ENCODE data around the gene YBX1.
"Not testable (repeated sequence)": the region's sequence is repeated elsewhere in the genome, so short reads cannot be mapped to it uniquely, and the experiment has no call there.

The YBX1 gene

DNA sequence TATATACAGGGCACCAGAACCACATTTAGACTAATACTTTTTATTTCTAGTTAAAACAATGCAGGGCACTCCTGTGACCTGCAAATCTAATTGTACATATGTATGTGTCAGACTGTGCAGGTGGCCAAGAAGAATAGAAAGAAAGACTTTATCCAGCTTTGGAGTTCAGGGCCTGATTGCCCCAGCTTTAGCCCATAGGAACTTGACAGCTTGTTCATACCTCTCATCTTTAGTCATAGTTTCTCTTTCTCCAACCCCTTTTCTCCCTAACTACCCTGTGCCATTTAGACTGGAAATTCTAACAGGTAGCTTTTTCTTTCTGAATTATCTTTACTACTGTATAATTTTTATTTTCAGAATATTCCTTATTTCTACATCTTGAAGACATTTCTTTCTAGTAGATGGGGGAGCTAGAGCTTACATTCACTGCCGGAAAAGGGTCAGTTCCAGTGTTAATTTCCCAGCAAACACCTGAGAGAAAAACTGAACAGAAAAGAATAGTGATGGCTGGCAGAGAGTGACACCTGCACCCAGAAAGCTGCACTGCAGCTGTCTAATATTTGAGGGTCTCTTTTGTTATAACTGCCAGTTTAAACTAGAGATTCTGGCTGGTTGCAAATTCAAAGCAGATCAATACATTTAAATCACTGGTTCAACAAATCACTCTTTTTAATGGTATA, 8.4 kb downstream of the YBX1 start:
- no peak for DNase-seq (ENCODE audit: low spot score)

DNA sequence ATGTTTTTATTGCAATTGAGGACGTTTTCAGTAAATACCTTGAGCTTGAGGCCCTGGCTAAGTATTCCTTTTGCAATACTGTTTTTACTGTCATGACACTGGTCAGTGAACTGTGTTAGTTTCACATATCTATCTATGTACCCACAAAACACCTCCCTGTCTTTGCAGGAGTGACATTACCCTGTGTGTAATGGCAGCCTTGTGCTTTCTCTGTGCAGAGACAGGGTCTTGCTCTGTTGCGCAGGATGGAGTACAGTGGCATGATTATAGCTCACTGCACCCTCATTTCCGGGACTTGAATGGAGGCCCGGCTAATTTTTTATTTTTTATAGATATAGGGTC, 8.9 kb downstream of the YBX1 start:
- DNase-seq (ENCODE audit: low spot score) = no peak

DNA sequence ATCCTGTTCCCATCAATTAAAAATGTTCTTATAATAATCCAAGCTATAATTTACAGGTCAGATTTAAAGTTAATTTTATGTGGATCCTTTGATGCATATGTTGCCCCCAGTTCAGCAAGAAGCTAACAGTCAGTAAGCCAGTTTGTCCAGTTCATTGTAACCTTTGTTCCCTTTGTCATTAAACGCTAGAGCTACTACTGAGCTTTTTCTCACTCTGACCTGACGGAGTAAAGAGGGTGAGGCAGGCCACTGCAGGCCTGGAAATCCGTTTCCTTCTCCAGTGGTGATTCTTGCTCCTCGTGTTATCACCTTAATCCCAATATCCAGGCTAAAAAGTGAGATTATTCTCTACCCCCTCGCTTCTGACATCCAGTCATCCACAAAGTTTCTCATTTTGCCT, 10.2 kb downstream of the YBX1 start:
- DNase-seq (ENCODE audit: low spot score) = no peak

DNA sequence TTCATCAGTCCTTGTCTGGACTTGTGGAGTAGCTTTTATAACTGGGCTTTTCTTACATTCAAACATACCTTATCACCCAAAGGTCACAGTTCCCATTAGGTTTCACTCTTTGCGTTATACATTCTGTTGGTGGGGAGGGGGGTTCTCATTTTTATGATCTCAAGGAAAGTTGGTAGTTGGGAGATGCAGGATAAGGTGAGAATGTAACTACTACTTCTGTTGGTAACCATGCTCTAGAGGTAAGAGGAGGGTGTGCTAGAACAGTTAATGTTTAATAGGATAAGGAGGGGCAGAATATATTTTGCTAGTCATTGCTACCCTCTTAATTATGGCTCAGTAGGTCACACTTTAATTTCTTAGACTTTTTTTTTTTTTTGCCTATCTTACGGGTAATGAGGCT, 10.7 kb downstream of the YBX1 start:
- no peak for DNase-seq (ENCODE audit: low spot score)

DNA sequence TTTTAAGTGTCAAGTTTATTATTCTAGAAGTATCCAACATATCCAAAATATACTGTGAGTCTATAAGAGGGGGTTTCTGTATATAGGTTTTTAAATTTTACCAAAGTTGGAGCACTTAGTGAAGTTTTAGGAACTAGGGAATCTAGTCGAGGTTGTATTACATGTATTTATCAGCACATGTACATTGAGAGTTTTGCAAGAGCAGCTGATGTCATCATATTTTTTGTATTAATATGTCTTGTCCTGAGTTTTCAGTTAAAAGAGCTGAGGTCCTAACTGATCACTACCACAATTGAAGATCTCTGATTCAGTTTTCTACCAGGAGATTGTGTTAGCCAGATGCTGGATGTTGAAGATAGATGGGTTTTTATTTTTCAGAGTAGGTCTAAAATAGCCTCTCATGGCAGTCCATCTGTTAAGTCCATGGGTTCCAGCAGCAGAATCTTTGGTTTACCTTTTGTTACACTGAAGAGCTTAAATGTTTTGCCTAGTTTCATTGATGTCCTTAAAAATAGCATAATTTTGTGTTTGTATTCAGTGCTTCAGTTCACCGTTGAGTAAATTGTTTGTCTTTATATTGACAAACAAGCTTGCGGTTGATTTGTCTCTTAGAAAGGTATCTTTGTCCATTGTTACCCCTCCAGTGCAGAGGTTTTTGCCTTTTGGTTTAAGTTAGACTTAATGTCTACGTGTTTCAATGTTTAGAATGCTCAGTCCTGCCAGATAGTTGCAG, 16.0 kb downstream of the YBX1 start:
- DNase-seq (ENCODE audit: low spot score) = no peak

DNA sequence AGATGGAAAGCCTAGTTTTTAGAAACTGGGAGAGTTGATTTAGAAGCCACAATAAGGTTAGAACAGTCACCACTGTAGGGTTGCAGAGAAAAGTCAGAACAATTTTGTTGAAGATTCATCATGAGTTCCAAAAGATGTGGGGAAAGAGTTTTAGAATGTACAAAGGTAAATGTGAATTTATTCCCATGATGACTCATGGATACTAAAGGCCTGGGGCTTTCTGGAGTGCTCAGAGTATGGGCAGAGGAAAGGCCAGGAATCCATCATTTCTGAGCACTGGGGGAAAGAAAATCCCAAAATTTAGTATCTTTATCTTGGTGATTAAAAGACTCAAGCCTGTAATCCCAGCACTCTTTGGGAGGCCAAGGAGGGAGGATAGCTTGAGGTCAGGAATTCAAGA, 17.8 kb downstream of the YBX1 start:
- no peak for DNase-seq (ENCODE audit: low spot score)

DNA sequence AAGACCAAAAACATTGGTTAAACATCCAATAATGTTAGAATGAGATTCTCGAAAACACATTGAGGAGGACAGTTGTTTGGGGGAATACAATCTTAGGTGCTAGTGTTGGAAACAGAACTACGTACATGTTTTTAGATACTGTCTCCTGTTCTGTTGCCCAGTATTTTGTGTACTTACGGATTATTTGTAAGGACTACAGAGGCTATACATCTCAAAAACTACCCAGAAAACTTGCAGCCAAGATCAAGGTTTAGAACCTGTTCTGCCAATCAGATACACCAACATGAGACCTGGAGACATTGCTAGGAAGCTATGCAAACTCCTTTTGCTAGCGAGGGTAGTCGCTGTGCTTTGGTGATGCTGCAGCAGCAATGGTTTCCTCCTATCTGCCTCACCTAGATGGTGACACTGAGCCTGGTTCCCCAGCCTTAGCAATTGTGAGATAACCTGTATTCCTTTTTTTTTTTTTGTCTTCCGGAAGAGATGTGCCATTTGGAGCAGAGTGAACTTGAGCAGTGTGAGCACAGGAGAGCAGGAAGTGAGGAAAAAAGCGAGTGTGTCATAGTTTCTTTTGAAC, 21.8 kb downstream of the YBX1 start:
- DNase-seq (ENCODE audit: low spot score) = no peak

DNA sequence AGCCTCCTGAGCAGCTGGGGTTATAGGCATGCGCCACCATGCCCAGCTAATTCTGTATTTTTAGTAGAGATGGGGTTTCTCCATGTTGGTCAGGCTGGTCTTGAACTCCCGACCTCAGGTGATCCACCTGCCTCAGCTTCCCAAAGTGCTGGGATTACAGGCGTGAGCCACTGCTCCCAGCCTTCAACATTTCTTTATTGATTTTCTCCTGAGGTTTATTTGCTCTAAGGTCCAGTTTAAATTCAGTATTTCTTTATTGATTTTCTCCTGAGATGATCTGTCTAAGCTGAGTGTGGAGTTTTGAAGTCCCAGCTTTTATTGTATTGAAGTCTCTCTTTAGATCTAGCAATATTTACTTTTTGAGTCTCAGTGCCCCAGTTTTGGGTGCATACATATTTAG, 30.6 kb downstream of the YBX1 start:
- not testable (repeated sequence) for DNase-seq (ENCODE audit: low spot score)

DNA sequence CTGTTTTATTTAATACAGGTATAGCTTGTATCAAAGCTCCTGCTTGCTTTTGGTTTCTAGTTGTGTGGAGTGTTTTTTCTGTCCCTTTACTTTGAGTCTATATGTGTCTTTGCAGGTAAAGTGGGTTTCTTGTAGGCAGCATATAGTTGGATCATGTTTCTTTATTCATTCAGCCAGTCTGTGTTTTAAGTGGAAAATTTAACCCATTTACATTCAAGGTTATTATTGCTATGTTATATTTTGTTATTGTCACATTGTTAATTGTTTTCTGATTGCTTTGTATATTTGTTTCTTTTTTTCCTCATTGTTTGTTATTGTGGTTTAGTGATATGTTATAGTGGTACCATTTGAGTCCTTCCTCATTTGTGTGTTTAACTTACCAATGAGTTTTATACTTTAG, 31.1 kb downstream of the YBX1 start:
- DNase-seq (ENCODE audit: low spot score) = no peak

DNA sequence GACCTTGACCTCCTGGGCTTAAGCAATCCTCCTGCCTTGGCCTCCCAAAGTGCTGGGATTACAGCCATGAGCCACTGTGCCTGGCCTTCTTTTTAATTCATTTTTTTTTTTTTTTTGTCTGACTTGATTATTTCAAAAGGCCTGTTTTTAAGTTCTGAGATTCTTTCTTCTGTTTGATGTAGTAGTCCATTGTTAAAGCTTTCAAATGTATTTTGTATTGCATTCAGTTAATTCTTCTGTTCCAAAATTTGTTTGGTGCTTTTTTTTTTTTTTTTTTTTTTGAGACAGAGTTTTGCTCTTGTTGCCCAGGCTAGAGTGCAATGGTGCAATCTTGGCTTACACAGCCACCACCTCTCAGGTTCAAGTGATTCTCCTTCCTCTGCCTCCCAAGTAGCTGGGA, 32.2 kb downstream of the YBX1 start:
- not testable (repeated sequence) for DNase-seq (ENCODE audit: low spot score)

DNA sequence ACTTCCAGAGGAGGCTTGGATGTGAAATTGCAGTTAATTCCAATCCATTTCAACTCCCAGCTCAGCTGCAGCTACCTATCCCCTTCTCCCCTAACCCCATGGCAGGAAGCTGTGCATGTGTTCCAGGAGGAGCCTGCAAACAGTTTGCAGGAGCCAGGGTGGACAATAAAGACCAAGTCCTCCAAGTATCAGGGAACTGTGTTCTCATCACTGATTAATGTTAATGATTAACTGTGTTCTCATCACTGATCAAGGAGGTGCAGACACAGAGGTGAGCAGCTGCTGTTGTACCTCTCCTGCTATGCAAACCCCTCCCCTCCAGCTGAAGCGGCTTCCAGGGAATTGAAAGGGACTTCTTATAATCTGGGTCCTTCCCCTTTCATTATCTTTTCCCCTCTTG, 38.6 kb downstream of the YBX1 start:
- DNase-seq (ENCODE audit: low spot score) = no peak

DNA sequence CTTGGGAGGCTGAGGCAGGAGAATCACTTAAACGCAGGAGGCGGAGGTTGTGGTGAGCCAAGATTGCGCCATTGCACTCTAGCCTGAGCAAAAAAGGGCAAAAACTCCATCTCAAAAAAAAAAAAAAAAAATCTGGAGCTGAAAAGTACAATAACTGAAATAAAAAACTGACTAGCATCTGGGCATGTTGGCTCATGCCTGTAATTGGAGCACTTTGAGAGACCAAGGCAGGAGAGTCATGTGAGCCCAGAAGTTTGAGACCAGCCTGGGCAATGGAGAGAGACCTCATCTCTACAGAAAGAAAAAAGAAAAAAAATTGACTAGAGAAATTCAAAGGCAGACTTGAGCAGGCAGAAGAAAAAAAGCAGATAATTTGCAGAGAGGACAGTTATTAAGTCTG, 39.7 kb downstream of the YBX1 start:
- no peak for DNase-seq (ENCODE audit: low spot score)

DNA sequence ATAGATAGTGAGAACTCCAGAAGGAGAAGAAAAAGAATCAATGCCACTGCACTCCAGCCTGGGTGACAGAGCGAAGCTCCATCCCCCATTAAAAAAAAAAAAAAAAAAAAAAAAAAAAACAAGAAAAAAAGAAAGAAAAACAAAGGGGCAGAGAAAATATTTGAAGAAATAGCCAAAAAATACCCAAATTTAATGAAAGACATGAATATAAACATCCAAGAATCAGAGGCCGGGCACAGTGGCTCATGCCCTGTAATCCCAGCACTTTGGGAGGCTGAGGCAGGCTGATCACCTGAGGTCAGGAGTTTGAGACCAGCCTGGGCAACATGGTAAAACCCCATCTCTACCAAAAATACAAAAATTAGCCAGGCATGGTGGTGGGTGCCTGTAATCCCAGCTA, 40.2 kb downstream of the YBX1 start:
- not testable (repeated sequence) for DNase-seq (ENCODE audit: low spot score)

DNA sequence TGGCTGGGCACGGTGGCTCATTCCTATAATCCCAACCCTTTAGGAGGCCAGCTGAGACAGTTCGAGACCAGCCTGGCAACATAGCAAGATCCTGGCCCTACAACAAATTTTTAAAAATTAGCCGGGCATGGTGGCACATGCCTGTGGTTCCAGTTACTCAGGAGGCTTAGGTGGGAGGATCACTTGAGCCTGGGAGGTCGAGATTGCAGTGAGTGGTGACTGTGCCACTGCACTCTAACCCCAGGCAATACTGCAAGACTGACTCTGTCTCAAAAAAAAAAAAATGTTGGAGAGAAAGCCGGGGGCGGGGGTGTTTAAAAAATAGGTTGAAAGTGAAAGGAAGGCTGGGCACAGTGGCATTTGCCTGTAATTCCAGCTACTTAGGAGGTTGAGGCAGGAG, 41.3 kb downstream of the YBX1 start:
- no peak for DNase-seq (ENCODE audit: low spot score)

DNA sequence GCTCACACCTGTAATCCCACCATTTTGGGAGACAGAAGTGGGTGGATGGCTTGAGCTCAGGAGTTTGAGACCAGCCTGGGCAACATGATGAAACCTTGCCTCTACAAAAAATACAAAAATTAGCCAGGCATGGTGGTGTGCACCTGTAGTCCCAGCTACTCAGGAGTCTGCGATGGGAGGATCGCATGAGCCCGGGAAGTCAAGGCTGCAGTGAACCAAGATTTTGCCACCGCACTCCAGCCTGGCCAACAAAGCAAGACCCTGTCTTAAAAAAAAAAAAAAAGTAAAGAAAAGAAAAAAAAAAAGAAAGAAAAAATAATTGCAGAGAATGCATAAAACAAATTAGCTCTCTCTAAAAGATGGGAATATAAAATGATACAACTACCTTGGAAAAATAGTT, 43.6 kb downstream of the YBX1 start:
- DNase-seq (ENCODE audit: low spot score) = not testable (repeated sequence)

DNA sequence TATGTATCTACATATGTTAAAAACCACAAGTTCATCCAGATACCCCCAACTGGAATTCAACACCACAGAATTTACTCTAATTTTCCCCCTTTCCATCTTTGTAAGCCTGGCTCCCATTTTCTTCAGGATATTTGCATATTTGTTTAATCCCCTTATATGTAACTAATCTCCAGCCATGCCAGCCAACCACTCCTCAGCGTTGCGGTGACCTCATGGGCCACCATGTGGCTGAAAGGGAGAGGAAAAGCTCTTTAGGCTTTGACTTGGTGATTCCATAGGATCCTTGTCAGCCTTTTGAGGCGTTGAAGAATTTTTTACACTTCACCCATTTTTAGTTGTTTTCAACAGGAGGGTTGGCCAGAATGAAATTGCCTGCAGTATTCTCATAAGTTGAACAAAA, 47.8 kb downstream of the YBX1 start:
- no peak for DNase-seq (ENCODE audit: low spot score)

DNA sequence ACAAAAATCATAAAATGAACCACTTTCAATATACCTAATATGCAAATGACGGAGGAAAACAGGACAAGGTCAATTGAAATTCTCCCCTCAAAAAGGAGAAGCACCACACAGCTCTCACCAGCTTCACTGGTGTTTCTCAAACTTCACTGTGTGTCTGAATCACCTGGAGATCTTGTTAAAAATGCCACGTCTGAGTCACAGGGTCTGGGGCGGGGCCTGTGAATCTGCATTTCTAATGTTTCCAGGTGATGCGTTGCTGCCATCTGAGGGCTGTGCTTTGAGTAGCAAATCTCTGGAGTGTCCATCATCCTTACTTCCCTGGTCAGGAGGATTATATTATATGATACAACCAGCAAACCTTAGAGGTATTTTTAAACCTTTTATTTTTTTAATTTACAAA, 48.8 kb downstream of the YBX1 start:
- peak; percentile 61 for DNase-seq (ENCODE audit: low spot score)

DNA sequence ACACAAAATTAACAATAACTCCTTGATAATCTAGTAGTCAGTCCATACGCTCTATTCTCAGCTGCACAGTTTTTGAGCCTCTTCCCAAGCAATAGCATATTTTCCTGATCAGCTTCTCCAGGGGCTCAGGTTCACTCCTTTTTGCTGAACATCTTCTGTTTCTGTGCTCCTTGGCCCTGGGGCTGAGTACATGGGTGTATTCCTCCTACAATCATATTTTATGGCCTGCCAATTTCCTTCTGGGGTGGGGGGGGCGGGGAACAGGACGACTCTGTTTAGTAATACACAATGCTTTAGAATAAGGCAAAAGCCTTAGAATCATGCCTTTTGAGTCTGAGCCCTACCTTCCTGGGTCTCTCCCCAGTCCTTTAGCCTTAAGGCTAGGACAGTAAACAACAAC, 49.4 kb downstream of the YBX1 start:
- DNase-seq (ENCODE audit: low spot score) = no peak

DNA sequence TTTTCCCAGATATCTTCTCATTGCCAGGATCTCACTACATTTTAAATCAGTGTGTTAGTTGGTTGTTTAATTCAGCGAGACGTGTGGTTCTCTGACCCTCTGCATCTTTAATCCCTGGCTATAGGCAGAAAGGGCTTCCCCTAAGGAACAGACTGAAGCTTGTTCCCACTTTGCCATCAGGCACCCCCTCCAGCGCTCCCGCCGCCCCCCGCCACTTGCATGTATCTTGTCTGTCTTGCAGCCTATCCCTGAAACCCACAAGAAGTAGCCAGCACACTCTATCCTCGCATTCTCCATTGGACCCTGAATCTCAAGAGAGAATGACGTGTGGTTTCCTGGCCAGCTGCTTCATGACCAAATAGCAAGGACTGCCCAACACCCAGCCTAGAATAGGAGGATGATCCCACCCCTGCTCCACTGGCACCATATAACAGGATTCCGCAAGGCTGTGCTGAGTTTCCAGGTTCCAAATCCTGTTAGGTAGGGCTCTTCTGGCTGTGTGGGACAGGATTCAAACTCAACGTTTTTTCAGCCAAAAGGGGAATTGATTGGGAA, 50.0 kb downstream of the YBX1 start:
- DNase-seq (ENCODE audit: low spot score) = no peak

DNA sequence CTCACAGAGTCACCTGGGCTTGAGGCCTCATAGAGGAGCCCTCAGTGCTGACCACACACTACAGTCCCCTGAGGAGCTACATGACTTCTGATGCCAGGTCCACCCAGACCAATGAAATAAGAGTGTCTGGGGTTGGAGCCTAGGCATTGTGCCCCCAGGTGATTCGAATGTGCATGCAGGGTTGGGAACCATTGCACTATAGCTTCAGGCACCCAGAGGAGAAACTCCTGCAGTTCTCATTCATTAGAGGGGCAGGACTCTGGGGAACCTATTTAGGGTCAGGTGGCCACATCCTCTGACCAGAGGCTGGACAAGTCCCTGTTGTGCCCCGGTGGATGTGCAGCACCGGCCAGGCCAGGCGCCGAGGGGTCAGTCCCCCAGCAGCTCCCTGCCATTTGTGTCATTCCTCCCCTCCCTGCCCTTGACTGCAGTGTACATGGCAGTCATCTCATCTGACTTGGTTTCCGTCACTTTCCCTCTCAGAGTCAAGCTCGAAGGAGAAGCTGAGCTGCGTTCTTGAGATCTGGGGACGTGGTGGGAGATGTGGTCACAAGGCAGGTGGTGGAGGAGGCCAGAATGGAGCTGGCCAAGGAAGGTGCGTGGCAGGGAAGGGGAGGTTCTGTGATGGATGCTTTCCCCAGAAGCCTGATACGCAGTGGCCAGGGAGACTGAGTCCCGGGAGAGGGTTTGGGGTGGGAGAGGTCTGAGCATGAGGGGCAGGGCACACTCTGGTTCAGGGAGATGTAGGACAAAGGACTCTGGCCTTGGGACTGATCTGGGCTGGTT, 51.4 kb downstream of the YBX1 start:
- DNase-seq (ENCODE audit: low spot score) = no peak

DNA sequence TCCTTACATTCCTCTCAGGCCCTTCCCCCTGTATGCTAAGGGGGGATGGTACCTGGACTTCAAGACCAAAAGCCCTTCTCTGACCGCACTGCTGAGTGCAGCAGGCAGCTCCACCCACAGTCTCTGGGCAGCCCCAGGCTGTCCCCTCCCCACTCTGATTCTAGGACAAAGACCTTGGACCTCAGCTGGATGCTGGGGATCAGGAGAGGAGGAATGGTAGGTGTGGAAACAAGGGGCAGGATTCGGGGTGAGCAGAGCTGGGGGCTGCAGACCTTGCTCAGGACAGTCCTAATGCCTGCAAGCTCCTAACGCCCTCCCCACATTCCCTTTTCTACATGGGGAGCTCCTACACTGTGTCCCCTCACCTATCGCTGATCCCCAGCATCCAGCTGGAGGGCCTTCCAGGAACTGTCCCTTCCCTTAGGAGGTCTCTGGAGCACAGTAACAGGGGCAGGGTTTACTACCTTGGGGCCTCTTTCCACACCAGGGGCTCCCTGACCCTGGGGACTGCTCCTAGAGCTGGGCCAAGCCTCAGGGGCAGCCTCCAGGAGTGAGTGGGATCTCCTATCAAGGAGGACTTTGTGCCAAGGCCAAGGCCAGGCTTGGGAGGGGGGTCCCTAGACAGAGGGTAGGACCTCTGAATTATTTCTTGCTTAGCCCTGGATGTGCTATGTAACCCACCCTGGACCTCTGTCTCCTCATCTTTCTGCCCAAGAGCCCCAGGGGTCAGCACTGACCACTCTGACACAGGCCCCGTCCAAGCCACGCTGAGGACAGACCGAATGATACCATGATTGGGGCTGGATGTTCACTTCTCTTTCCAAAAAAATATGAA, 52.2 kb downstream of the YBX1 start:
- DNase-seq (ENCODE audit: low spot score) = no peak

DNA sequence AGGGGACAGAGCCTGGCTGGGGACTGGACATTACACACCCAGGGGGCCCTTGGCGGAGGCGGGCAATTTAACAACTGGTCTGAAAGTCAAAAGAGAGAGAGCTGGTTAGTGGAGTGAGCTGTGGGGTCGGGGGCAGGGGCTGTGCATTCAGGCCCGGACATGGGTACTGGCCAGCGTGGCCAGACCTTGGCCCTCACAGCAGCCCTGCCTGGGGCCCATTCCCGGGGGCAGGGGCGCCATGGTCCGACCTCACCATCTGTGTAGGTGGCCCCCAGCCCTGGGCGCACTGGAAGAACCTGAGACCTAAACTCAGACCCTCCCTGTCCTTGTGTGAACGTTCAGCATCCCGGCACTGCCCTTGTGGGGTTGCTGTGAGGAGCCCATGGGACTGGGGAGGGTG, 52.8 kb downstream of the YBX1 start:
- DNase-seq (ENCODE audit: low spot score) = no peak

Data from RKO (cell line).